H1 (cell line): ENCODE data around the gene BUB1B. TPM values are rescaled to one million over a fixed set of nuclear protein-coding genes. Genes with fewer than 3 reads are reported as not detected.
A peak's percentile ranks its signal among the peaks of the same experiment; 100 is the strongest.

ENCODE experiments used
- CTCF ChIA-PET: fragments of 300-600 bp; sonication (Branson Sonifier 250); formaldehyde crosslinking; loops from one replicate; lab custom pipeline; 2021; ENCODE audit not compliant: partially characterized antibody; lab: Charles Lee
- POLR2A ChIA-PET: fragments of 300-600 bp; sonication (Branson Sonifier 250); formaldehyde crosslinking; loops from one replicate; lab custom pipeline; 2021; ENCODE audit warnings: inconsistent platforms; ENCODE audit not compliant: partially characterized antibody; lab: Charles Lee
- DNase-seq, 2 experiments: peaks; one replicate each; pipeline versions ENCODE4 v3.0.0 to v3.0.0-alpha.2; 2010 to 2022; ENCODE audit warnings: low spot score in 2 of 2, low read depth in 1 of 2, mixed read lengths in 1 of 2
- FAIRE-seq: peaks from 2 replicates; lab custom pipeline; 2011; peaks lifted over from hg19 to GRCh38; lab: Jason Lieb, UNC
- H2AFZ ChIP-seq: 2 replicates; pipeline ENCODE4 v1.8.1; 2012; ENCODE audit warnings: low read length, inconsistent platforms
- H2AK5ac ChIP-seq: 2 replicates; pipeline ENCODE4 v1.6.1; 2013; ENCODE audit warnings: low read depth, low read length
- H2BK120ac ChIP-seq: replicated peaks from 2 replicates; pipeline ENCODE3; 2013; ENCODE audit warnings: low read depth, low read length, inconsistent platforms
- H2BK12ac ChIP-seq: 2 replicates; pipeline ENCODE4 v1.6.1; 2013; ENCODE audit warnings: low read depth, low read length
- H2BK15ac ChIP-seq: 2 replicates; pipeline ENCODE4 v1.6.1; 2013; ENCODE audit warnings: low read length
- H2BK20ac ChIP-seq: 2 replicates; pipeline ENCODE4 v1.6.1; 2013; ENCODE audit warnings: low read length
- H2BK5ac ChIP-seq: 2 replicates; pipeline ENCODE4 v1.6.1; 2013; ENCODE audit warnings: low read depth, low read length
- H3K14ac ChIP-seq: 2 replicates; pipeline ENCODE4 v1.6.1; 2013; ENCODE audit warnings: inconsistent platforms; ENCODE audit not compliant: insufficient read length
- H3K18ac ChIP-seq: 2 replicates; pipeline ENCODE4 v1.6.1; 2013; ENCODE audit warnings: low read length; ENCODE audit errors: extremely low read depth
- H3K23ac ChIP-seq: 2 replicates; pipeline ENCODE4 v1.6.1; 2013; ENCODE audit warnings: inconsistent platforms; ENCODE audit not compliant: insufficient read length
- H3K23me2 ChIP-seq: 2 replicates; pipeline ENCODE4 v1.6.1; 2013; ENCODE audit warnings: low read depth, low read length
- H3K27ac ChIP-seq: 2 replicates; pipeline ENCODE4 v1.6.1; 2011; ENCODE audit warnings: low read depth, low read length, inconsistent platforms
- H3K27me3 ChIP-seq, 4 experiments: replicated peaks in 1 of 4; 1 replicate in 1 of 4; 2 replicates in 3 of 4; pipeline versions ENCODE4 v1.6.1 to v1.8.1; 2011 to 2013; ENCODE audit warnings: low read length in 3 of 4, mild to moderate bottlenecking in 3 of 4, inconsistent platforms in 2 of 4, mixed read lengths in 2 of 4, moderate library complexity in 1 of 4; ENCODE audit not compliant: control insufficient read depth in 3 of 4, insufficient read depth in 3 of 4; ENCODE audit errors: extremely low read depth in 1 of 4
- H3K36me3 ChIP-seq, 4 experiments: 2 replicates each; pipeline versions ENCODE4 v1.6.1 to v1.8.1; 2011 to 2013; ENCODE audit warnings: mild to moderate bottlenecking in 4 of 4, low read length in 3 of 4, moderate library complexity in 2 of 4, control low read depth in 1 of 4, inconsistent platforms in 1 of 4; ENCODE audit not compliant: insufficient read depth in 4 of 4, control insufficient read depth in 2 of 4
- H3K4ac ChIP-seq: replicated peaks from 2 replicates; pipeline ENCODE3; 2013; ENCODE audit warnings: low read length, low read depth, mixed read lengths, inconsistent platforms; ENCODE audit not compliant: insufficient read length
- H3K4me1 ChIP-seq, 4 experiments: replicated peaks in 1 of 4; 1 replicate in 1 of 4; 2 replicates in 3 of 4; pipeline versions ENCODE4 v1.6.1 to v1.8.1; 2011 to 2013; ENCODE audit warnings: low read length in 3 of 4, inconsistent platforms in 2 of 4, mixed read lengths in 1 of 4; ENCODE audit not compliant: insufficient read depth in 4 of 4, control insufficient read depth in 3 of 4
- H3K4me2 ChIP-seq, 2 experiments: 2 replicates each; pipeline versions ENCODE4 v1.6.1 to v1.8.1; 2011 to 2013; ENCODE audit warnings: low read depth in 2 of 2, low read length in 2 of 2, control low read depth in 1 of 2, inconsistent platforms in 1 of 2, mild to moderate bottlenecking in 1 of 2; ENCODE audit not compliant: insufficient read depth in 1 of 2
- H3K4me3 ChIP-seq, 4 experiments: fragments of 200-600, 300-600 bp in 1 of 4; sonication (generic), shearing (Covaris generic), sonication (Bioruptor Twin) in 1 of 4; 2 replicates each; pipeline versions ENCODE4 v1.5.1 to v1.8.1; 2011 to 2016; ENCODE audit warnings: low read length in 4 of 4, low read depth in 3 of 4, control low read depth in 2 of 4, inconsistent platforms in 2 of 4, mild to moderate bottlenecking in 2 of 4, mixed read lengths in 1 of 4, moderate library complexity in 1 of 4; ENCODE audit not compliant: insufficient read depth in 2 of 4; ENCODE audit errors: extremely low read depth in 1 of 4
- H3K56ac ChIP-seq: replicated peaks from 2 replicates; pipeline ENCODE3; 2013; ENCODE audit warnings: low read depth, mild to moderate bottlenecking, mixed read lengths, low read length, inconsistent platforms; ENCODE audit not compliant: insufficient read length
- H3K79me1 ChIP-seq: 2 replicates; pipeline ENCODE4 v1.6.1; 2013; ENCODE audit warnings: low read depth, low read length, control low read depth
- H3K79me2 ChIP-seq, 2 experiments: 2 replicates each; pipeline versions ENCODE4 v1.6.1 to v1.8.1; 2012 to 2013; ENCODE audit warnings: low read length in 2 of 2, mild to moderate bottlenecking in 2 of 2, inconsistent platforms in 1 of 2; ENCODE audit not compliant: insufficient read depth in 2 of 2, control insufficient read depth in 1 of 2
- H3K9ac ChIP-seq, 4 experiments: replicated peaks in 1 of 4; 1 replicate in 1 of 4; 2 replicates in 3 of 4; pipeline versions ENCODE4 v1.6.1 to v1.8.1; 2011 to 2013; ENCODE audit warnings: low read depth in 3 of 4, low read length in 3 of 4, control low read depth in 2 of 4, mild to moderate bottlenecking in 2 of 4, moderate library complexity in 2 of 4, inconsistent platforms in 1 of 4; ENCODE audit errors: extremely low read depth in 1 of 4
- H3K9me3 ChIP-seq, 2 experiments: 2 replicates each; pipeline versions ENCODE4 v1.6.1 to v1.8.1; 2012 to 2013; ENCODE audit warnings: mild to moderate bottlenecking in 2 of 2, moderate library complexity in 2 of 2, control low read depth in 1 of 2, inconsistent platforms in 1 of 2, low read depth in 1 of 2, low read length in 1 of 2, mixed read lengths in 1 of 2; ENCODE audit not compliant: insufficient read depth in 2 of 2
- H4K20me1 ChIP-seq, 2 experiments: replicated peaks in 1 of 2; 2 replicates each; pipeline versions ENCODE3 to v1.8.1; 2011 to 2013; ENCODE audit warnings: inconsistent platforms in 2 of 2, low read length in 2 of 2, mild to moderate bottlenecking in 1 of 2; ENCODE audit not compliant: insufficient read depth in 2 of 2, control insufficient read depth in 1 of 2
- H4K5ac ChIP-seq: 2 replicates; pipeline ENCODE4 v1.6.1; 2013; ENCODE audit warnings: low read length, low read depth, mixed read lengths, inconsistent platforms; ENCODE audit not compliant: insufficient read length
- H4K8ac ChIP-seq: 2 replicates; pipeline ENCODE4 v1.8.0; 2013; ENCODE audit warnings: mild to moderate bottlenecking, moderate library complexity, low read length, inconsistent platforms; ENCODE audit not compliant: insufficient read depth; ENCODE audit errors: extremely low read depth
- H4K91ac ChIP-seq: replicated peaks from 2 replicates; pipeline ENCODE3; 2013; ENCODE audit warnings: low read length, mixed read lengths, inconsistent platforms; ENCODE audit not compliant: insufficient read length
- POLR2A ChIP-seq, 2 experiments: IDR thresholded peaks; 1 replicate in 1 of 2; 2 replicates in 1 of 2; pipeline ENCODE4 v1.6.1; 2011; ENCODE audit warnings: low read depth in 2 of 2, low read length in 2 of 2, mild to moderate bottlenecking in 2 of 2; ENCODE audit errors: control extremely low read depth in 1 of 2
- SUZ12 ChIP-seq: fragments of 200-600 bp; sonication (generic); IDR thresholded peaks from 2 replicates; pipeline ENCODE4 v1.6.1; 2012; ENCODE audit warnings: mild to moderate bottlenecking, inconsistent platforms, low read length, moderate library complexity, mixed read lengths
- WGBS, 2 experiments: shearing (Covaris generic) in 1 of 2; methylation state at CpG; one replicate each; pipeline versions ENCODE4 v1.1.6 to v1.1.7; 2013 to 2015; ENCODE audit warnings: low lambda C conversion rate in 2 of 2, mixed read lengths in 2 of 2, inconsistent platforms in 1 of 2, low coverage in 1 of 2, missing lambda C conversion rate in 1 of 2; ENCODE audit not compliant: insufficient replicate concordance in 2 of 2, insufficient coverage in 1 of 2, insufficient read length in 1 of 2; ENCODE audit errors: extremely low coverage in 1 of 2, missing lambda C conversion rate in 1 of 2; 5-methylcytosine and 5-hydroxymethylcytosine counted together
- polyA plus RNA-seq, 7 experiments: library from polyadenylated mRNA; depleted of rRNA in 3 of 7; stranded (reverse) in 5 of 7; unstranded in 2 of 7; fragments of >200 nt in 5 of 7; fragments of 200-250 nt in 2 of 7; gene quantifications; 1 replicate in 5 of 7; 2 replicates in 1 of 7; 4 replicates in 1 of 7; pipeline versions ENCODE4 v1.2.1 to v1.2.3, GENCODE V29; 2011 to 2013; ENCODE audit warnings: missing spikeins in 2 of 7, mixed read lengths in 2 of 7
- total RNA-seq: library from RNA; stranded (reverse); fragmentation: NEBNext Ultra II Directional; extraction: Animal tissue kit (Norgen Biotek cat#: 25700); gene quantifications from 2 replicates; pipeline ENCODE4 v1.2.1, GENCODE V29; 2021

The BUB1B gene
- total and polyA plus RNA-seq, 2 of the 8 experiments (the other 6 are each of a cell fraction or from before 2014, with no cell fraction given): 48.9 to 144 TPM

- TF ChIP-seq SUZ12 (peak; percentile 44; the same call in 1 of the 2 replicates), POLR2A (IDR thresholded peaks at IDR 0.05; ENCODE audit: control extremely low read depth in 1 of 2, low read depth in 2 of 2, low read length in 2 of 2) (no peak)
- POLR2A ChIA-PET: interaction anchor here (1.0 to 6.7 kb wide), 4 partner anchors 12 to 42 kb away, joined by 3 to 47 read pairs (median 6); partner anchors contain the start of gene PAK6
- peak overlapping the region; percentile 51 for H4K91ac ChIP-seq
- no peak overlapping the region for H3K14ac ChIP-seq
- H4K20me1 ChIP-seq: no peaks in the 10 kb centered on the region
- H2BK12ac ChIP-seq: no peak overlapping the region
- peak overlapping the region; percentile 79 for H4K8ac ChIP-seq
- no peak overlapping the region for H3K23ac ChIP-seq
- H3K79me1 ChIP-seq: no peaks in the 10 kb centered on the region; the same call in 1 of the 2 replicates
- H3K27ac ChIP-seq: no peak overlapping the region
- H3K27me3 ChIP-seq: peaks cover 11 to 41% (median 32%) of the 10 kb centered on the region in 4 experiments
- DNase-seq (no peak), FAIRE-seq (no peak)
- WGBS, 2 experiments: 61% methylated on average over 27 of the region's 28 CpGs; no CpG with 5 or more reads in 1 of the 2 experiments
- no peaks in the 10 kb centered on the region for H3K79me2 ChIP-seq
- H2AFZ ChIP-seq: peak overlapping the region; percentile 64
- H3K4me3 ChIP-seq: peak overlapping the region; percentile 50 to 71 (median 54)
- peak overlapping the region; percentile 70 to 93 for H3K4me2 ChIP-seq
- H3K23me2 ChIP-seq: peaks cover 7% of the 10 kb centered on the region; the same call in 1 of the 2 replicates
- peak overlapping the region; percentile 21 for H3K4ac ChIP-seq
- H2BK120ac ChIP-seq: no peak overlapping the region
- no peak overlapping the region; the same call in 1 of the 2 replicates for H2BK5ac ChIP-seq
- H4K5ac ChIP-seq: no peak overlapping the region
- H3K4me1 ChIP-seq: peaks cover 0 to 14% (median 8%) of the 10 kb centered on the region in 4 experiments; a peak in 5 of 7 replicates
- H2BK20ac ChIP-seq: no peak overlapping the region
- no peak overlapping the region for H2AK5ac ChIP-seq
- H3K56ac ChIP-seq: no peak overlapping the region
- H2BK15ac ChIP-seq: peak overlapping the region; percentile 53; the same call in 1 of the 2 replicates
- H3K9ac ChIP-seq: no peak overlapping the region; a peak in 3 of 7 replicates
- no peaks in the 10 kb centered on the region for H3K9me3 ChIP-seq
- CTCF ChIA-PET: interaction anchor here (0.8 to 46.3 kb wide), 8 partner anchors 5 to 84 kb away, joined by 3 to 1340 read pairs (median 20); partner anchors contain the start of genes ANKRD63 and PAK6
- peak overlapping the region; percentile 42 for H3K18ac ChIP-seq
- H3K36me3 ChIP-seq: no peaks in the 10 kb centered on the region
These were observed 92.4 kb downstream of the BUB1B start for GRCh38 chr15:40253167-40253790.
